PC-3 (cell line): ENCODE data around the gene MC5R. TPM values are rescaled to one million over a fixed set of nuclear protein-coding genes. Genes with fewer than 3 reads are reported as not detected.
A peak's percentile ranks its signal among the peaks of the same experiment; 100 is the strongest.

ENCODE experiments used
- ATAC-seq: fragments of 200-7000 bp; cut with Tn5 transposase; 2 replicates; pipeline ENCODE4 v1.9.1; 2020; ENCODE audit warnings: mild to moderate bottlenecking, moderate library complexity
- BruUV-seq: library from RNA; stranded (reverse); fragments of 400-500 nt; replicated peaks from 2 replicates; lab custom pipeline; 2021; lab: Mats Ljungman, UMichigan
- CTCF ChIA-PET: fragments of 300-600 bp; sonication (Branson Sonifier 250); formaldehyde crosslinking; loops from one replicate; lab custom pipeline; 2022; ENCODE audit warnings: antibody characterized with exemption; lab: Charles Lee
- POLR2A ChIA-PET: fragments of 300-600 bp; sonication (Branson Sonifier 250); formaldehyde crosslinking; loops from one replicate; lab custom pipeline; 2022; ENCODE audit warnings: antibody characterized with exemption; ENCODE audit not compliant: unreplicated experiment; lab: Charles Lee
- DNase-seq: peaks from one replicate; pipeline ENCODE4 v3.0.0-alpha.2; 2015
- H2AFZ ChIP-seq: fragments of 300-600 bp; sonication (generic); 2 replicates; pipeline ENCODE4 v1.6.0; 2016; ENCODE audit warnings: antibody characterized with exemption, low read length
- H3F3A ChIP-seq: fragments of 300-600 bp; sonication (generic); one replicate; pipeline ENCODE4 v1.6.0; 2017; ENCODE audit warnings: antibody characterized with exemption, low read length, control low read depth, mild to moderate bottlenecking; ENCODE audit not compliant: unreplicated experiment
- H3K27ac ChIP-seq: fragments of 300-600 bp; sonication (generic); 2 replicates; pipeline ENCODE4 v1.5.1; 2016; ENCODE audit warnings: mild to moderate bottlenecking, low read length
- H3K27me3 ChIP-seq: fragments of 300-600 bp; sonication (generic); 2 replicates; pipeline ENCODE4 v1.6.1; 2016; ENCODE audit warnings: low read length, mixed read lengths
- H3K36me3 ChIP-seq: fragments of 300-600 bp; sonication (generic); 2 replicates; pipeline ENCODE4 v1.6.1; 2016; ENCODE audit warnings: low read depth, mixed run types, low read length, mixed read lengths
- H3K4me1 ChIP-seq: fragments of 300-600 bp; sonication (generic); 2 replicates; pipeline ENCODE4 v1.5.1; 2016; ENCODE audit warnings: low read length; ENCODE audit not compliant: insufficient read depth
- H3K4me2 ChIP-seq: fragments of 300-600 bp; sonication (generic); 2 replicates; pipeline ENCODE4 v1.6.0; 2016; ENCODE audit warnings: low read length
- H3K4me3 ChIP-seq: fragments of 300-600 bp; sonication (generic); 2 replicates; pipeline ENCODE4 v1.5.1; 2016; ENCODE audit warnings: mild to moderate bottlenecking, low read length, mixed read lengths
- H3K79me2 ChIP-seq: fragments of 300-600 bp; sonication (generic); 2 replicates; pipeline ENCODE4 v1.6.1; 2017; ENCODE audit warnings: low read length, mixed read lengths
- H3K9ac ChIP-seq: fragments of 300-600 bp; sonication (generic); 2 replicates; pipeline ENCODE4 v1.6.0; 2016; ENCODE audit warnings: mild to moderate bottlenecking, low read length
- H3K9me2 ChIP-seq: fragments of 300-600 bp; sonication (generic); replicated peaks from 2 replicates; pipeline ENCODE4 v1.6.1; 2016; ENCODE audit warnings: mixed run types, low read length, mixed read lengths
- H3K9me3 ChIP-seq: fragments of 300-600 bp; sonication (generic); 2 replicates; pipeline ENCODE4 v1.6.1; 2016; ENCODE audit warnings: low read length, mixed read lengths
- H4K20me1 ChIP-seq: fragments of 300-600 bp; sonication (generic); 2 replicates; pipeline ENCODE4 v1.6.1; 2016; ENCODE audit warnings: low read length, mixed read lengths
- CTCF ChIP-seq: fragments of 300-600 bp; sonication (generic); conservative IDR thresholded peaks from 2 replicates; pipeline ENCODE4 v1.5.1; 2017; ENCODE audit warnings: antibody characterized with exemption, low read depth, mild to moderate bottlenecking, low read length
- EZH2 ChIP-seq: fragments of 300-600 bp; sonication (generic); IDR thresholded peaks from one replicate; pipeline ENCODE4 v1.6.1; 2017; ENCODE audit warnings: antibody characterized with exemption, mild to moderate bottlenecking, low read length; ENCODE audit not compliant: unreplicated experiment
- EZH2phosphoT487 ChIP-seq: fragments of 300-600 bp; sonication (generic); IDR thresholded peaks from 2 replicates; pipeline ENCODE4 v1.6.1; 2018; ENCODE audit warnings: mild to moderate bottlenecking, antibody characterized with exemption, low read length, borderline replicate concordance
- intact Hi-C: fragments of 100-400 bp; cut with micrococcal nuclease; formaldehyde crosslinking; loops from 2 replicates; pipeline ENCODE4 v1.9.0; 2023
- total RNA-seq: library from RNA; depleted of rRNA; stranded (reverse); fragments of >200 nt; gene quantifications from 2 replicates; pipeline ENCODE4 v1.2.3, GENCODE V29; 2014

The MC5R gene
- total RNA-seq, 1 experiment from 2014 or later, result not detected

GRCh38 chr18:13811993-13812392 is 12.0 kb upstream of the MC5R start:
- POLR2A ChIA-PET, result no interaction called here
- ATAC-seq (peak; percentile 67), DNase-seq (peak; percentile 36)
- Histone ChIP-seq H4K20me1 (no peaks in the 10 kb centered on the region), H3K4me3 (no peak overlapping the region), H3F3A (no peaks in the 10 kb centered on the region), H3K27me3 (peaks cover 17% of the 10 kb centered on the region; the same call in 1 of the 2 replicates), H3K9me3 (no peaks in the 10 kb centered on the region), H3K9ac (no peak overlapping the region), H3K4me2 (no peak overlapping the region), H3K9me2 (no peaks in the 10 kb centered on the region), H3K36me3 (no peaks in the 10 kb centered on the region), H2AFZ (no peak overlapping the region), H3K27ac (no peak overlapping the region), H3K79me2 (no peaks in the 10 kb centered on the region), H3K4me1 (peaks cover 30% of the 10 kb centered on the region)
- CTCF ChIA-PET, result interaction anchor here (0.7 to 1.5 kb wide), 2 partner anchors 275 to 295 kb away, joined by 5 to 7 read pairs; no protein-coding TSS in a partner anchor
- intact Hi-C loops, result no loop called here
- peak; percentile 55 for TF ChIP-seq CTCF
- no peak for TF ChIP-seq EZH2phosphoT487
- no TSS peak for BruUV-seq

DNA sequence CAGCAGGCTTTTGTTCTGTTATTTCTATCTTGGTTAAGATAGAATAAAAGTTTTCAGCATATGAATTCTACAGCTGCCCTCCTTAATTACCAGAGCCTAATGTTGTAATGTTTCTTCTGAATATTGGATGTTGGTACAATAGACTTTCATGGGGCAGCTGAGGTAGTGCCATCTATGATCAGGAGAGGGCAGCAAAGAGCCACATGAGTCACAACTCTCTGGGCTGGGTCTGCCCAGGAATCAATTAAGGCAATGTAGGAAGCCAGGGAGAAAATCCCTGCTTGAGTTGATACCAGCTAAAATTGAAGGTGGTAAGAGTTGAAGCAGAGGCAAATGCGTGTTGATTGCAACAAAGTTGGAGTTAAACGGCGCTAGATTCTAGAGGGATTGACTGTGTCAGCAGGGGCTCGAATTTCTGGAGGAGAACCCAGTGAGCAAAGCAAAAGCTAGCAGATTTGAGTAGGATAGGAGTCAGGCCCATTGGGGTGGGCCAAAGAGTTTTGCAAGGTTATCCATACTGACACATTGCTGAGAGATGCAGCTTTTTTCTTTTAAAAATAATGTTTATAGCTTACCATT is 10.6 kb upstream of the MC5R start:
- intact Hi-C loops, result loop anchor here (1.0 kb wide), 1 partner anchor 273 kb away; no protein-coding TSS in a partner anchor
- Histone ChIP-seq H3K4me2 (no peak overlapping the region), H3F3A (no peaks in the 10 kb centered on the region), H3K4me3 (no peak overlapping the region), H3K9ac (no peak overlapping the region), H3K27ac (no peak overlapping the region), H3K79me2 (no peaks in the 10 kb centered on the region), H3K4me1 (peaks cover 30% of the 10 kb centered on the region), H4K20me1 (no peaks in the 10 kb centered on the region), H3K9me2 (no peaks in the 10 kb centered on the region), H3K9me3 (no peaks in the 10 kb centered on the region), H3K36me3 (no peaks in the 10 kb centered on the region), H2AFZ (no peak overlapping the region), H3K27me3 (peaks cover 31% of the 10 kb centered on the region)
- CTCF ChIA-PET, result interaction anchor here (0.5 to 1.5 kb wide), 7 partner anchors 13 to 626 kb away, joined by 3 to 8 read pairs (median 4); no protein-coding TSS in a partner anchor
- POLR2A ChIA-PET, result no interaction called here
- TF ChIP-seq EZH2 (no peak), EZH2phosphoT487 (no peak), CTCF (peak; percentile 92)
- ATAC-seq (peak; percentile 85), DNase-seq (peak; percentile 83)
- no TSS peak for BruUV-seq

- Histone ChIP-seq H3F3A (no peaks in the 10 kb centered on the region), H3K27ac (no peak overlapping the region), H3K9me2 (no peaks in the 10 kb centered on the region), H3K4me3 (no peak overlapping the region), H3K4me1 (peaks cover 3% of the 10 kb centered on the region; the same call in 1 of the 2 replicates), H3K9me3 (no peaks in the 10 kb centered on the region), H3K4me2 (no peak overlapping the region), H2AFZ (no peak overlapping the region), H3K27me3 (peaks cover 66% of the 10 kb centered on the region), H3K36me3 (no peaks in the 10 kb centered on the region), H3K79me2 (no peaks in the 10 kb centered on the region), H4K20me1 (no peaks in the 10 kb centered on the region), H3K9ac (no peak overlapping the region)
- DNase-seq, result no peak
- ChIA-PET CTCF (no interaction called here), POLR2A (no interaction called here)
- no peak for ATAC-seq
- BruUV-seq, result no TSS peak
- TF ChIP-seq CTCF (no peak), EZH2 (no peak), EZH2phosphoT487 (no peak)
- intact Hi-C loops, result no loop called here
Observed at GRCh38 chr18:13826209-13826608, 2.3 kb downstream of the MC5R start.
